ENCODE results near the gene SELENOO.

The SELENOO gene

GRCh38 chr22:50253046-50253915 lies 52.5 kb downstream of the SELENOO start:
- no peak overlapping the region for H3K18ac ChIP-seq (ENCODE audit: low read depth in 1 of 2, low read length in 2 of 2)
- H3K27me3 ChIP-seq (ENCODE audit: control insufficient read depth in 1 of 2, insufficient read depth in 1 of 2, low read length in 2 of 2), result no peaks in the 10 kb centered on the region
- no peak overlapping the region for H3K23ac ChIP-seq (ENCODE audit: low read length in 2 of 2)
- no peak overlapping the region for H3K4ac ChIP-seq (ENCODE audit: low read depth in 1 of 2, low read length in 2 of 2)
- peaks cover 4 to 77% of the 10 kb centered on the region in 2 experiments for H3K36me3 ChIP-seq (ENCODE audit: control insufficient read depth in 1 of 2, insufficient read depth in 2 of 2, low read depth in 1 of 2, low read length in 2 of 2)
- H4K91ac ChIP-seq (ENCODE audit: low read length), result no peak overlapping the region
- no peak overlapping the region for H4K8ac ChIP-seq (ENCODE audit: low read length)
- H3K27ac ChIP-seq (ENCODE audit: low read length, poor library complexity, severe bottlenecking), result no peak overlapping the region
- no peak overlapping the region for H2AFZ ChIP-seq (ENCODE audit: low read depth, low read length)
- H2BK5ac ChIP-seq (ENCODE audit: low read depth, low read length, poor library complexity, severe bottlenecking), result no peak overlapping the region
- no peak overlapping the region for H3K4me2 ChIP-seq (ENCODE audit: low read length, poor library complexity, severe bottlenecking)
- no peaks in the 10 kb centered on the region for H3K9me3 ChIP-seq (ENCODE audit: control insufficient read depth, low read length)
- no peak for DNase-seq
- no peak overlapping the region for H2BK120ac ChIP-seq (ENCODE audit: low read depth, low read length)
- no peak overlapping the region for H2AK5ac ChIP-seq (ENCODE audit: low read length, severe bottlenecking)
- H2BK15ac ChIP-seq (ENCODE audit: low read depth, poor library complexity, severe bottlenecking), result no peak overlapping the region
- no peak overlapping the region for H3K4me3 ChIP-seq (ENCODE audit: insufficient read depth in 1 of 2, low read depth in 1 of 2, low read length in 2 of 2)
- H3K4me1 ChIP-seq (ENCODE audit: control insufficient read depth, insufficient read depth, low read depth, low read length), result peaks cover 29% of the 10 kb centered on the region
- no peak overlapping the region for H3K9ac ChIP-seq (ENCODE audit: low read length)
- H3K79me1 ChIP-seq (replicated peaks; ENCODE audit: low read length, poor library complexity, severe bottlenecking), result peaks cover 31% of the 10 kb centered on the region
- 92% methylated on average over 22 of the region's 22 CpGs for WGBS
- H3K14ac ChIP-seq (ENCODE audit: low read length in 2 of 2), result no peak overlapping the region
- H2BK12ac ChIP-seq (ENCODE audit: low read length in 2 of 2), result no peak overlapping the region

- H3K14ac ChIP-seq (ENCODE audit: low read length in 2 of 2), result no peak overlapping the region
- 83% methylated on average over 8 of the region's 8 CpGs for WGBS
Observed at GRCh38 chr22:50253941-50254340, 53.1 kb downstream of the SELENOO start.

GRCh38 chr22:50255099-50255498 lies 54.3 kb downstream of the SELENOO start:
- no peak overlapping the region for H3K4me2 ChIP-seq (ENCODE audit: low read length, poor library complexity, severe bottlenecking)
- no peak overlapping the region for H3K9ac ChIP-seq (ENCODE audit: low read length)
- no peak overlapping the region for H2AFZ ChIP-seq (ENCODE audit: low read depth, low read length)
- no peak overlapping the region for H2BK15ac ChIP-seq (ENCODE audit: low read depth, poor library complexity, severe bottlenecking)
- H3K4me3 ChIP-seq (ENCODE audit: insufficient read depth in 1 of 2, low read depth in 1 of 2, low read length in 2 of 2), result no peak overlapping the region
- H4K91ac ChIP-seq (ENCODE audit: low read length), result no peak overlapping the region
- H4K8ac ChIP-seq (ENCODE audit: low read length), result no peak overlapping the region
- no peak overlapping the region for H2BK5ac ChIP-seq (ENCODE audit: low read depth, low read length, poor library complexity, severe bottlenecking)
- H3K14ac ChIP-seq (ENCODE audit: low read length in 2 of 2), result no peak overlapping the region
- H3K36me3 ChIP-seq (ENCODE audit: control insufficient read depth in 1 of 2, insufficient read depth in 2 of 2, low read depth in 1 of 2, low read length in 2 of 2), result peaks cover 4 to 70% of the 10 kb centered on the region in 2 experiments
- no peaks in the 10 kb centered on the region for H3K27me3 ChIP-seq (ENCODE audit: control insufficient read depth in 1 of 2, insufficient read depth in 1 of 2, low read length in 2 of 2)
- no peak overlapping the region for H3K18ac ChIP-seq (ENCODE audit: low read depth in 1 of 2, low read length in 2 of 2)
- no peak overlapping the region for H2AK5ac ChIP-seq (ENCODE audit: low read length, severe bottlenecking)
- H3K23ac ChIP-seq (ENCODE audit: low read length in 2 of 2), result no peak overlapping the region
- peaks cover 31% of the 10 kb centered on the region for H3K4me1 ChIP-seq (ENCODE audit: control insufficient read depth, insufficient read depth, low read depth, low read length)
- H3K27ac ChIP-seq (ENCODE audit: low read length, poor library complexity, severe bottlenecking), result no peak overlapping the region
- no peak for DNase-seq
- H3K4ac ChIP-seq (ENCODE audit: low read depth in 1 of 2, low read length in 2 of 2), result no peak overlapping the region
- peaks cover 22% of the 10 kb centered on the region for H3K79me1 ChIP-seq (replicated peaks; ENCODE audit: low read length, poor library complexity, severe bottlenecking)
- no peaks in the 10 kb centered on the region for H3K9me3 ChIP-seq (ENCODE audit: control insufficient read depth, low read length)
- no peak overlapping the region for H2BK120ac ChIP-seq (ENCODE audit: low read depth, low read length)
- no peak overlapping the region for H2BK12ac ChIP-seq (ENCODE audit: low read length in 2 of 2)
- 90% methylated on average over 18 of the region's 19 CpGs for WGBS

More at GRCh38 chr22:50253941-50254340, 53.1 kb downstream of the SELENOO start:
- no peak overlapping the region for H3K4ac ChIP-seq (ENCODE audit: low read depth in 1 of 2, low read length in 2 of 2)
- no peak overlapping the region for H4K8ac ChIP-seq (ENCODE audit: low read length)
- H3K79me1 ChIP-seq (replicated peaks; ENCODE audit: low read length, poor library complexity, severe bottlenecking), result peaks cover 29% of the 10 kb centered on the region
- no peak overlapping the region for H3K23ac ChIP-seq (ENCODE audit: low read length in 2 of 2)
- no peaks in the 10 kb centered on the region for H3K27me3 ChIP-seq (ENCODE audit: control insufficient read depth in 1 of 2, insufficient read depth in 1 of 2, low read length in 2 of 2)
- no peak overlapping the region for H4K91ac ChIP-seq (ENCODE audit: low read length)
- no peak overlapping the region for H3K27ac ChIP-seq (ENCODE audit: low read length, poor library complexity, severe bottlenecking)
- no peak overlapping the region for H2BK5ac ChIP-seq (ENCODE audit: low read depth, low read length, poor library complexity, severe bottlenecking)
- H2AFZ ChIP-seq (ENCODE audit: low read depth, low read length), result no peak overlapping the region
- H2BK15ac ChIP-seq (ENCODE audit: low read depth, poor library complexity, severe bottlenecking), result no peak overlapping the region
- H2BK12ac ChIP-seq (ENCODE audit: low read length in 2 of 2), result no peak overlapping the region
- H2AK5ac ChIP-seq (ENCODE audit: low read length, severe bottlenecking), result no peak overlapping the region
- H3K9ac ChIP-seq (ENCODE audit: low read length), result no peak overlapping the region
- H3K4me1 ChIP-seq (ENCODE audit: control insufficient read depth, insufficient read depth, low read depth, low read length), result peaks cover 27% of the 10 kb centered on the region
- H3K4me3 ChIP-seq (ENCODE audit: insufficient read depth in 1 of 2, low read depth in 1 of 2, low read length in 2 of 2), result no peak overlapping the region
- peaks cover 4 to 76% of the 10 kb centered on the region in 2 experiments for H3K36me3 ChIP-seq (ENCODE audit: control insufficient read depth in 1 of 2, insufficient read depth in 2 of 2, low read depth in 1 of 2, low read length in 2 of 2)
- no peak for DNase-seq
- H3K9me3 ChIP-seq (ENCODE audit: control insufficient read depth, low read length), result no peaks in the 10 kb centered on the region
- H3K4me2 ChIP-seq (ENCODE audit: low read length, poor library complexity, severe bottlenecking), result no peak overlapping the region
- no peak overlapping the region for H2BK120ac ChIP-seq (ENCODE audit: low read depth, low read length)
- no peak overlapping the region for H3K18ac ChIP-seq (ENCODE audit: low read depth in 1 of 2, low read length in 2 of 2)

GRCh38 chr22:50255607-50256006 lies 54.8 kb downstream of the SELENOO start:
- Histone ChIP-seq H3K23ac (ENCODE audit: low read length in 2 of 2) (no peak overlapping the region), H3K4me1 (ENCODE audit: control insufficient read depth, insufficient read depth, low read depth, low read length) (peaks cover 31% of the 10 kb centered on the region), H3K9ac (ENCODE audit: low read length) (no peak overlapping the region), H3K4me2 (ENCODE audit: low read length, poor library complexity, severe bottlenecking) (no peak overlapping the region), H3K79me1 (replicated peaks; ENCODE audit: low read length, poor library complexity, severe bottlenecking) (peaks cover 21% of the 10 kb centered on the region), H2BK15ac (ENCODE audit: low read depth, poor library complexity, severe bottlenecking) (no peak overlapping the region), H3K27me3 (ENCODE audit: control insufficient read depth in 1 of 2, insufficient read depth in 1 of 2, low read length in 2 of 2) (no peaks in the 10 kb centered on the region), H3K18ac (ENCODE audit: low read depth in 1 of 2, low read length in 2 of 2) (no peak overlapping the region), H3K36me3 (ENCODE audit: control insufficient read depth in 1 of 2, insufficient read depth in 2 of 2, low read depth in 1 of 2, low read length in 2 of 2) (peaks cover 4 to 68% of the 10 kb centered on the region in 2 experiments), H3K9me3 (ENCODE audit: control insufficient read depth, low read length) (no peaks in the 10 kb centered on the region), H2AFZ (ENCODE audit: low read depth, low read length) (no peak overlapping the region), H3K4me3 (ENCODE audit: insufficient read depth in 1 of 2, low read depth in 1 of 2, low read length in 2 of 2) (no peak overlapping the region), H2BK12ac (ENCODE audit: low read length in 2 of 2) (no peak overlapping the region), H2BK120ac (ENCODE audit: low read depth, low read length) (no peak overlapping the region), H2AK5ac (ENCODE audit: low read length, severe bottlenecking) (no peak overlapping the region), H3K4ac (ENCODE audit: low read depth in 1 of 2, low read length in 2 of 2) (no peak overlapping the region), H3K27ac (ENCODE audit: low read length, poor library complexity, severe bottlenecking) (no peak overlapping the region), H4K91ac (ENCODE audit: low read length) (no peak overlapping the region), H2BK5ac (ENCODE audit: low read depth, low read length, poor library complexity, severe bottlenecking) (no peak overlapping the region), H4K8ac (ENCODE audit: low read length) (no peak overlapping the region), H3K14ac (ENCODE audit: low read length in 2 of 2) (no peak overlapping the region)
- 96% methylated on average over 16 of the region's 17 CpGs for WGBS
- no peak for DNase-seq
